Erythroblast (primary cell): Measurements from ENCODE around the gene GPR33.
A peak's percentile ranks its signal among the peaks of the same experiment; 100 is the strongest.

Experiments
- GATA1 ChIP-seq: IDR thresholded peaks from 2 replicates; pipeline ENCODE4 v1.6.1; 2011; ENCODE audit warnings: low read depth, mild to moderate bottlenecking, control low read depth, low read length, moderate library complexity
- POLR2A ChIP-seq: IDR thresholded peaks from 2 replicates; pipeline ENCODE4 v1.6.1; 2011; ENCODE audit warnings: mild to moderate bottlenecking, low read length

DNA sequence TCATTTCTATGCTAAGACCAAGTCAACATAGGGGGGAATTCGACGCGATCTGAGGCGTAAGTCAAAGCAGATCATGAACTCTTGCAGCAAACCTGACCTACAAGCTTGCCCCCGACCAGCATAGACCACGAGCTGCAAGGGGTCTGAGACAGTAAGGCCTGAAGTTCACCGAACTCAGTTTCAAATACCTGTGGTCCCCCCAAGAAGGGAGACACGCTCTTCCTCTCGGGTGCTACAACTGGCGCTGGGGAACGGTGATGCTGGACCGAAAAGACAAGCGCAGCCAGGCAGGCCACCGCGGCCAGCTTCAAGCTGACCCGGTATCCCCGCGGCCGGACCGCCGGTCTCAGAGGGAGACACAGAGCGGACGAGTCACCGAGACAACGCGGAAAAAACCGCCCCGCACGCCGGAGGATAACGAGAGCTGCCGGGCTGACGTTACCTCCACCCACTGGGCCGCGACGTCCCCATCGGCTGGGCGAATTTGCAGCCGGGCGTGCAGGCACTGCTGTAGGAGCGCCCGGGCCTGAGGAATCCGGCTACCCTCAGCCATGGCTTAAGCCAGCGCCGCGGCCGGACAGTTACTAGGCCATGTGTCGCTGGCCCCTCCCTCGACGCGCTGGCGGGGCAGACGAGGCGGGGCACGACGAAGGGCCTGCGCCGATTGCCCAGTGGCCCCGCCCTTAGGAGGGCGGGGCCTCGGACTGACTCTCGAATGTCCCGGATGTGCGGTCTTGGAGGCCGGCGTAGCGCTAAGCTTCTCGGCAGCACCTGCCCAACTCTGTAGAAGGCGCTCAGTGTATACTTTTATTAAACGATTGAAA is 30.8 kb downstream of the GPR33 start, which contains the start of gene DTD2:
- TF ChIP-seq POLR2A = peak; percentile 87
- no peak for TF ChIP-seq GATA1
